ENCODE results near the gene TPCN2. TPM values are rescaled to one million over a fixed set of nuclear protein-coding genes. Genes with fewer than 3 reads are reported as not detected.

TPCN2 gene
- total RNA-seq, 1 donor from 2014 or later = 6.2 TPM

DNA sequence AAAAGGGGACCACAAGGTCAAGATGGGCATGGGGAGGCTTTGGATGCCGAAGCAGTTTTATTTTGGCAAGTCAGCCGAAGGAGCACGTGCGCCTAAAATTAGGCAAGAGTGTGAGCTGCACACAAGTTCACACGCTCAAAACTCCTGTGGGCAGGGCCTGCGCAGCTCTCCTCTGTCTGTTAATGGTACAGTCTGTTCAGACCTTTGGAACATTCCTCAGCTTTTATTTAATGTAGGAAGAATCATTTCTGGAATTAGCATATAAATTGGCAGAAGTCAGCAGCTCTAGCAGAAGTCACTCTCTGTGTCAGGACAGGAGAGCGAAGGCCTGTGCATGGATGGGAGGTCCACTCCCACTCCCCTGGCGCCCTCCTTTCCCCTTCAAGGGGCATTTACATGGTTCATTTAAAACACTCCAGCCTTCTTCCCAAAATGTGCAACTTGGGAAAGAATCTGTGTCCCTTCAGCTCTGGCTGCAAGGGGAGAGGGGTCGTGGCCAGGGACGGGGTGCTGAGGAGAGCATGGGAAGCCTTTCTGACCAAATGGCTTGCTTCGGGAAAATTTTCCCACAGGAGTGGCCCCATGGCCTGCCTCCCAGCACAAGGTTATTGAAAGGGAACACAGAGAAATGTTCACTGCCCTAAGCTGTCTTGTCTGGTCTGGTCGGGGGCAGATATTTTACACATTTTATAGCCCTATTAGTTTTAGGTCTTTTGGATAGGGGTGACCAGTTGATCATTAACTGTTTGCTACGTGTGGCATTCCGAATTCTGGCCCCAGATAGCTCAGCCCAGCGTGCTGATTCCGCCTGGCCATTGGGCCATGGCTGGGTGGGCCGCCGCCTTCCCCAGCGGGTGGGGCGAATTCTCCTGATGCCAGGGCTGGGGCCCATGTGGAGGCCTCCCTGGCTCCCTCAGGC, 63.2 kb downstream of the TPCN2 start:
- DNase-seq (ENCODE audit: low read depth in 2 of 2) = no peak

DNA sequence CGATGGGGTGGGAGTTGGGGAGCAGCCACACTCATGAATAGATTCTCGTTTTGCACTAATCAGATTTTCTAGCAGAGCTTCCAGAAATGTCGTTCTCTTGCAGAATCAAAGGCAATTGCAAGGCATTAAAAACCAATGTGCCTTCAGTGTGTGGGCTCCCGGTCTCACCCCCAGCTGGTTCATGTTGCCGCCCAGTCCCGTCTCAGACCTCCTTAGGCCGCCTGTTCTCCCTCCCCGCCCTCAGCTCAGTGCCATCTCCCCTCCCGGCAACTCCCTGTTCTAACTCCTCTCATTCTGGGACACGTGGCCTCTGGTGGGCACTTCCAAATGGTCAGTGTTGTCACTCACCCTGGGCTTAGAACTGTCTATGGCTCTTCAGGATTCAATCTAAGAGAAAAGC, 64.5 kb downstream of the TPCN2 start:
- DNase-seq (ENCODE audit: low read depth in 2 of 2) = no peak

DNA sequence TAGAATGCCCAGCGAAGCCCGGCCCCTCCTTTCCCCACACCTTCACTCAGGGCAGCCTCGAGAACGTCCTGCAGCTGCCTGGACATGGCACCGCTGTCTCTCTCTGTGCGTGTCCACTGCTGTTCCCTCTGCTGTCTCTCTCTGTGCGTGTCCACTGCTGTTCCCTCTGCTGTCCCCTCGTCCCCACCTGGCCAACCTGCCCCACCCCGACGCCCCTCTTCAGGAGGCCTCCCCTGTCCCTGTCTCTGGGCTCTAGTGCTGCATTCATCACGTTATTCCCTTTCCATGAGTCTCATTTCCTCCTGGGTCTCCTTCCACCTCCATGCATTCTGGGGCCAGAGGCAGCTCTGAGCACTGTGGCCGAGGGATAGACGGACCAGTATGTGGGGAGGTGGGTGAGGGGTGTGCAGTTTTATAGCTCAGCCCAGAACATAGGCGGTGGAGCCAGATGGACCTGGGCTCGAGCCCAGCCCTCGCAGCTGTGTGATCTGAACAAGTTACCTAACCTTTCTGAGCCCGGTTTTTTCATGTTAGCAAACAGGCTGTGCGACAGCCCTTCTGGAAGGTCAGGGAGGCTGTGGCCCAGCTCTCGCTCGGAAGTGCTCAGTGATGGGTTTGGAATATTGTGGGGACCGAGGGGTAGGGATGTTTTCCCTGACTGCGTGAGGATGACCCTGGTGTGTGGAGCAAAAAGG, 65.1 kb downstream of the TPCN2 start:
- DNase-seq (ENCODE audit: low read depth in 2 of 2) = no peak

DNA sequence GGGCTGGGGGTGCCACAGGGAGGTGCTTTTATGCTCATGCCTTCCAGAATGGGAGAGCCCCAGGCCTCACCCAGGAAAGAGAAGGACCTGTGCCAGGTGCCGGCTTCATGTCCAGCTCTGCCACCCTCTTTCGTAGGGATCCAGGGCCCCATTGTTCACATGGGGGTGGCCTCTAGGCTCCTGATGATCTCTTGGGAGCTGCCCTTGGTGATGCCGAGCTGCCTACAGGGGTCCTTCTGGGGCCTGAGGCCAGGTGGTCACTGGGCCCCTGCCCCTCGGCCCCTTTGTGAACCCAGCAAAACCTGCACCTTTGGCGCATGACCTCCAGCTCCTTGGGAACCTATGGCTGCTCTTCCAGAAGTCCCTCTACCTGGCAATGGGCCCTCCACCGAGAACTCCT, 65.6 kb downstream of the TPCN2 start:
- DNase-seq (ENCODE audit: low read depth in 2 of 2) = no peak

DNA sequence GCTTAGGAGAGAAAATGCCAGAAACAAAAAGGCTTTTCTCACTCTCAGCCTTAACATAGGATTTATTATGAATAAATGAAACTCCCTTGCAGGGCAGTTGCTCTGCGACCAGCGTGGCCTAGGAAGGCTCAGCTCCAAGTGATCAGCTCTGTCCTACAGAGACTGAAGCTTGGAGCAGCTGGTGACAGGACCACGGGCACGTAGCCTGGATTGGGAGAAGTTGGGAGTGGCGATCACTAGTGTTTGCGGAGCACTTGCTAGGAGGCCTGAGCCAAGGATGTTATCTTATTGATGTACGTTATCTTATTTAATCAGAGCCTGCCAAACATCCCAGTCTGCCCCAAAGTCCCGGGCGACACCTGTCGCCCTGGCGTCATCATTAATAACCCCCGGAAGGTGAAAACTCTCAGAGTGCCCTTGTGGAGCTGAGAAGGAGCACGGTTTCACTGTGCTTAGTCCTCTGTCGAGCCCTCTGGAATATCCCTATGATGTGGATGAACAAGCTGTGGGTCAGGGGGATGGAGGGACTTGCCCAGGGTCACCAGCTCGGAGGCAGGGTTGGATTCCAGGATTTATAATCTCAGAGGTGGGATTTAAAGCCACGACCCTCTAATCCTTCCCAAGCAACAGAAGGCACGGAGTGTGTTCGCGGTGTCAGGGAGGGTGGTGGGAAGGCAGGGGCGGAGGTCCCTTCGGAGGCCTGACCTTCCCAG, 66.2 kb downstream of the TPCN2 start:
- no peak for DNase-seq (ENCODE audit: low read depth in 2 of 2)

DNA sequence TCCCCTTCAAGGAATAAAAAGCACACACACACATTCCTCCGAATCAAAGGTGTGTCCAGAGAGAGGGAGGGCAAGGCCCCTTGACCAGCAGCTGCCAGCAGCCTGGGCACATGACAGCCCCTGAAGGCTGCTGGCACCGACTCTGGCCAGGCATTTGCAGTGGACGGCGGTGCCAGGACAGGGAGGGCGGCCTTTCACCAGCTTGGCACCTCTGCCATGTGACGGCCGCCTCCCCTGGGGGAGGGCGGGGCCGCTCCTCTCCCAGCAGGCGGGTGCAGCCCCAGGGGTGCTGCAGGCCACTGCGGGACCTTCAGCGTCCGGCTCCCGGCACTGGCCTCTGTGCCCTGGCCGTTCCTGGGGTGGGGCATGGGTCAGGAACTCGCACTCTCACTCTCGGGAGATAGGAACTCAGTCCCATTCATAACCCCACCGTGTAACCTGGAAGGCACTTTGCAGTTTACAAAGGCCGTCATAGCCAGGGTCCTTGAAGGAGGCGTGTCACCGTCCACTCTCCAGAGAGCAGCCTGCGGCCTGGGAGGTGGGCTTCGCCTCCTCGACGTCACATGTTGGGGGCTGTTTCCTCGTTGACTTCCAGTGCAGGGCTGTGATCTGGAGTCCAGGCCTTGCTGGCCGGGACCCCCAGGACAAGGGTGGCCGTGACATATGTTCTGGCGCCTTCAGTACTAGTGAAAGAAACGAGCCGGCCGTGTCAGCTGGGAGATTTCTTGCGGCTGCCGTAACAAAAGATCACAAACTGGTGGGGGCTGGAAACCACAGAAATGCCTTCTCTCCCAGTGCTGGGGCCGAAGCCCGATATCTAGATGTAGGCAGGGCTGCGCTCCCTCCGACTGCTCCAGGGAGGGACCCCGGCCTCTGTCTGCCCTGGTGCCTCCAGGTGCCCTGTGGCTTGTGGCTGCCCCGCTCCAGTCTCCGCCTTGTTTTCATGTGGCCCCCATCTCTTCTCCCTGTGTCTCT, 67.1 kb downstream of the TPCN2 start:
- no peak for DNase-seq (ENCODE audit: low read depth in 2 of 2)

DNA sequence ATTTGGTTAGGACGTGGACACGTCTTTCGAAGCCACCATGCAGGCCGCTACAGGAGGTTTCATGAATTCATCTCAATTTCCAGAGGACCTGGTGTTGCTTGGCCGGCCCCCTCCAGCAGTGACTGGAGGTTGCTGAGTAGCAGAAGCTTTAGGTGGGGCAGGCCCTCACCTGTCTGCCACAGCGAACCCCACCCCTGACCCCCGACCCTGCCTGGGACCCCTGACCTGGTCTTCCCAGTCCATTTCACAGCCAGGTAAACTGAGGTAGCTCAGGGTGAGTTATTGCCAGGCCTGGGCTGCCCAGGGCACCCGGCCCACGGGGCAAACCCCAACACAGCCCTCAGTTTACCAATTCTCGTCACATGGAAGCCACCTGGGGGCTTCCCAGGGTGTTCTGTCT, 67.9 kb downstream of the TPCN2 start:
- DNase-seq (ENCODE audit: low read depth in 2 of 2) = no peak

DNA sequence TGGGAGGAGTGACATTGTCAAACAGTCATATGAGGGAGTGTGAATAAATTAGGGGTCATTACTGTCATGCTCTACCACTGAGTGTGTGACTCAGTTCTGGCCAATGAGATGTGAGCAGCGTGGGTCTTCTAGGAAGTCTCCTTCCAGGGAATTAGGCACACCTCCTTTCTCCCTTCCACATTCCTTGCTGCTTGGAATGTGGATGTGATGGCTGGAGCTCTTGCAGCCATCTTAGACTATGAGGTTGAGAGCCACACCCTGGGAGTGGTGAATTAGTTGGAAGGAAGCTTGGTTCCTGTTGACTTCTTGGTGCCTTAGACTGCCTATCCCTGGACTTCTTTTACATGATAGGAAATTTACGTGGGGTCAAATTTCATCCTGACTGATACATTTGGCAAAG, 70.5 kb downstream of the TPCN2 start:
- no peak for DNase-seq (ENCODE audit: low read depth in 2 of 2)

DNA sequence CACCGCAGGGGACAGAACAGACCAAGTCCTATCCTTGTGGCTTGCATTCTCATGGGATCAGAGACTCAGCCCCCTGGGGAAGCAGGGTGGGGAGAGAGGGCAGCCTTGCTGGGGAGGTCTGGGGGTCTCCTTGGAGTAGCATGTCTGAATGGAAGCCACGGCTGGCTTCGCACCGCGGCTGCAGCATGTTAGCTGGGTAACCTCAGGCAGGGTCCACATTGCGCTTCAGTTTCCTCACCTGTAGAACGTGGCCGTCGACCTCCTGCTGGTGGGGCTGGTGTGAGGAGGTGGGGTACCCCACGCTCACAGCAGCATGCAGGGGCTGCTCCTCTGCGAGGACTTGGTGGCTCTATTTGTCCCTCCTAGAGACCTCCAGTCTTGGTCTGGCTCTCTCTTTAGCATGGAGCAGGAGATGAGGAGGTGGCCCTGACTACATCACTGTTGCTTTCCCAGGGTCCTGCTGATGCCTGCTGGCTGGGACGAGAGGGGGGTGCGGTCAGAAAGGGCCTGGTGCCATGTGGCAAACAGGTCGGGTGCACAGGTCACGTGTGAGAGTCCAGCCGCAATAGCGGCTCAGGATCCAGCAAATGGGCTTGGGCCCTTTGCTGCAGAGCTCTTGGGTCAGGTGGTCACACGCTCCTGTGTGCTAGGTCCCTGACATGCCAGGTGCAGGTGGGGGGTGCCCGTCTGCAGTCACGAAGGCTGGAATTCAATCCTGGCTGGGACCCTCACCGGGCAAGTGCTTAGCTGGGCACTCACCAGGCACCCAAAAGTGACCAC, 71.6 kb downstream of the TPCN2 start:
- no peak for DNase-seq (ENCODE audit: low read depth in 2 of 2)

DNA sequence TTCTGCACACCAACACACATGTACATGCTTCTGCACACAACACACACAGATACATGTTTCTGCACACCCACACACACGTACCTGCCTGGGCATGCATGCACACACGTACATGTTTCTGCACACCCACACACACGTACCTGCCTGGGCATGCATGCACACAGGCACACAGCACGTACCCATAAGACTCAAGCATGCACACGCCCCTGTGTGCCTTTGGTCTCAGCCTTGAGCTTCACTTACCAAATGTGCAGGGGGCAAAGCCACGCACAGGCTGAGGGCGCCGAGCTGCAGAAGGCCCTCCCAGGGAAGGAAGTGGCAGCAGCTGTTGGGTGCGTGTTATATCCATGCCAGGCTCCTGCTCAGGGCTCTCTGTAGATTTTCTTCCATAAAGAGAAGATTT, 72.3 kb downstream of the TPCN2 start:
- no peak for DNase-seq (ENCODE audit: low read depth in 2 of 2)

DNA sequence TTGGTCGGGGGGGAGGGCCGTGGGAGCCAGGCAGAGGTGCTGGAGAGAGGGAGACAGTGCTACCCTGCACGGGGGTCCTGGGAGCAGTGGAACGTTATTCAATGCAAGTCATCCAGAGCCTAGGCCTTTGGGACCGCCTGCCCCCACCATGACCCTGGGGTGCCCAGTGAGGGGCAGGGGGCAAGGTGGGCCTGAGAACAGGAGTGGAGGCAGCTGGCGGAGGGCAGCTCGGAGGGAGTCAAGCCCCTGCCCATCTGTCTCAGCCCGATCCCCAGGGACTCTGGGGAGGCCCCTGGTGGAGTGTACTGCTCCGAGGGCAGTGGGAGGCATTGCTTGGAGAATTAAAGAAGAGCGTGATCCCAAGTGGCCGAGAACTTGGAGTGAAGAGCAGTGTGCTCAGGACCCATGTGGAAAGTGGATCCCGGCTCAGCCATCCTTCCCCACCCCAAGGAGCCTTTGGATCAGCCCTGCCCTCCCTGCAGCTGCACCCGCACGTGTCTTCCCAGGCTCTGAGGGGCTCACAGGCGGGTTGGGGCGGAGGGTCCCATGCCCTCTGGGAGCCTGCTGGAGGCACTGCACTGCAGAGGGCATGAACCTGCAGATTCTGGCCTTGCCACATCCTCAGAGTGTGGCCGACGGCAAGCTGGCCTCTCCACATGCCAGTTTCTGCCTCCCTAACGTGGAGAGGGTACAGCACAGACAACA, 73.0 kb downstream of the TPCN2 start:
- DNase-seq (ENCODE audit: low read depth in 2 of 2) = no peak

DNA sequence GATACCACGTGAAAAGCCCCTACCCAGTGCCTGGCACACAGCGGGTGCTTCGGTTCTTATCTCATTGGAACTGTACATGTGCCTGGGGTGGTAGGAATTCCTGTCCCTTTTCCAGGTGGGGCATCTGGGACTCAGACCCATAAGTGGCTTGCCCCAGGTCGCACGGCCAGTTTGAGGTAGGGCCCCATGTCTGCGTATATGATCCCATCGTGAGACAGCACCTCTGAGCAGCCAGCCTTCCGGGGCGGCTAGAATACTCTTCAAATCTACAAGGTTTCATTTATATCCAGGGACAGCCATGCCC, 73.5 kb downstream of the TPCN2 start:
- DNase-seq (ENCODE audit: low read depth in 2 of 2) = no peak

DNA sequence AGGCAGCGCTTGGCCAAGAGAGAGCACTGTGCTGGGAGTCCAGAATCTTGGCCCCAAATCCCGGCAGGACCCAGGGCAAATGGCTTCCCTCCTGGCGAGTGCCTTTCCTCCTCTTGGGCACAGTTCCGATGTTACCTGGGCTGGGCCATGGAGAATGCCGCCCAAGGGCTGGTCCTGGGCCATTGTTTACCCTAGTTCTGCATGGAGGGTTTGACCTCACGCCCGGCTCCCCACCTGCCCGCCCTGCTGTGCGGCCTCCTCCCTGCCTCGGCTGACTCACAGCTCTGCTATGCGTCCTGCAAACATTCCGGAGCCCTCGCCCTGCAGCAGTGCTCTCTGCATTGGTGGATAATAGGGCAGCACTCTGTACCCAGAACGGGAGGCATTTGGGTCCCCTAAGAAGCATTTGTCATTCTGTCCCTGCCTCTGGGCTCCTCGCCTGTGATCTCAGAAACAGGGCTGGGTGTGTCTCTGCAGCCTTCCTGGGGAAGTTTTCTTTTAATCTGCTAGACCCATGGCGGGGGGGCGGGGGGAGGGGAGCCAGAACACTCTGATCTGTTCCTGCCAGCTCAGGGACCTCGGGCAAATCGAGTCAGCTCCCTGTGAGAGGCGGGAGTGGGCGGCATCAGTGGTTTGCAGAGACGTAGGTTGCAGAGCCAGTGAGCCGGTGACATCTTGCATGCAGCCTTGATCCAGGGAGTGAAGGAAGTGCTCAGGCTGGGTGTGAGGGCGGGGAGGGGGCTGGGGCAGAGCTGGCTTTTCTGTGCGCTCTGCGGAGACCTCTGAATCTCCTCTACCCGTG, 74.1 kb downstream of the TPCN2 start:
- peak; percentile 59 to 73 for DNase-seq (ENCODE audit: low read depth in 2 of 2)

DNA sequence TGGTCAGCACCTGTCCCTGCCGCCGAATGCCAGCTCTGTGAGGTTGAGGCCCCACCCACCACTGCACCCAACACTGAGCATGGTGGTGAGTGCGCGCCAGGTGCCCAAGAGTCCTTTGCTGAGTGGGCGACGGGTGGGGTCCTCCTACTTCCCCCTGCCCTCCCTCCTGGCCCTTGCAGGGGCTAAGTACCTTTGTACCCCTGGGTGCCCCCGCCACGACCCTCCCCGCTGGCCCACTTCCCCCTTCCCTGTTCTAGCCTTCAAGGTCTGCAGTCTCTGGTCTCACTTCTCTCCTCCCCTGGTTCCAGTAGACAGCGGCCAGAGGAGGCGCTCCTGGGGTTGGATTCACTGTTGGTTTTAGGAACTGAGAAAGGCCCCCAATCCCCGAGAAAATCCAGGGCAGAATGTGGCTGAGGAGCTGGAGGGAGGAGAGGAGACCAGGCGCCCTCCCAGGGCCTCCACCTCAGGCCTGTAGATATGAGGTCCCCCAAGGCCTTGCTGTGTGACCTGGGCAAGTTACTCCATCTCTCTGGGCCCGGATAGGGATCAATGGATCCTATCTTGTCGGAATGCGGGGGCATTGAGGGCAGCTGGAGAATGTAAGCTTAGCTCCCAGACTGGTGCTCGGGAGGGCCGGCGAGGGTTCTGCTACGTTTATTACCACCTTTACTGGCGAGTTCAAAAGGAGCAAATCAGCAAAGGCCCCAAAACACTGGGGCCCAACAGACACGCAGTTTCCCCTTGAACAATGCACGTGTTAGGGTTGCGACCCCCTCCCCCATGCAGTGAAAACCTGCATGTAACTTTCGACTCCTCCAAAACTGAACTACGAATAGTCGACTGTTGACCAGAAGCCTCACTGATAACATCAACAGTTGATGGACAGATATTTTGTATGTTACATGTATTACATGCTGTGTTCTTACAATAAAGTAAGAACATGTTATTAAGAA, 75.1 kb downstream of the TPCN2 start:
- no peak for DNase-seq (ENCODE audit: low read depth in 2 of 2)

DNA sequence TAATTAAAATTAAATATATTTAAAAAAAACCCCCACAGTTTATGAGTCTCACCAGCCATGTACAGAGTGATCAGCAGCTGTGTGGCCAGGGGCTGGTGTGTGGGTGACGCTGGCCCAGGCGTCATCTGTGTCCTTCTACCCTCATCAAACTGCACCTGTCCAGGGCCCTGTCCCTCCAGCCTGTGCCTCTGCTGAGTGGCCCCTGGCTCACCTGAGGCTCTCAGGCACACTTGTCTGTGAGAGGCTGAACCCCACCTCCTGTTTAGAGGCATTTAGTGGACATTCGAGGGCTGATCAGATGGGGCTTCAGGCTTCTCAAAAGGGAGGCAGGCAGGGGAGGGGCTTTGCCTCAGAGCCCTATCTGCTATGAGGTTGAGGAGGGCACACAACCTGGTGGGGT, 77.1 kb downstream of the TPCN2 start:
- DNase-seq (ENCODE audit: low read depth in 2 of 2) = no peak

DNA sequence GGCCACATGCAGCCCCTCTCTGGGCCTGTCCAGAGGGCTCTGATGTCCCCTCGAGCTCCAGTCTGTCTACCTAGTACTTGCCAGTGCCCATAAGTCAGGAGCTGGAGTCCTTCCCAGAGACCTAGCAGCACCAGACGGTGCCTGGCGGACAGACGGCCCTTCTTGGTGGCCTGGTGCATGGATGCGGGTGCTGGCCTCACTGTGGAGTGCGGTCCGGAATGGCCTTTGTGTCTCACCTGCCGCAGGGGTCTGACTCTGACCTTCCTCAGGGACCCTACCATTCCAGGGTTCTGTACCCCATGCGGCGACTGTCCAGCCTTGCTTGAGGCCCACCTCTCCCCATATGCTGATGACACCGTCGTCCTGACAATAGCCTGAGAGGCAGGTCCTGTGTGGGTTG, 77.6 kb downstream of the TPCN2 start:
- no peak for DNase-seq (ENCODE audit: low read depth in 2 of 2)

DNA sequence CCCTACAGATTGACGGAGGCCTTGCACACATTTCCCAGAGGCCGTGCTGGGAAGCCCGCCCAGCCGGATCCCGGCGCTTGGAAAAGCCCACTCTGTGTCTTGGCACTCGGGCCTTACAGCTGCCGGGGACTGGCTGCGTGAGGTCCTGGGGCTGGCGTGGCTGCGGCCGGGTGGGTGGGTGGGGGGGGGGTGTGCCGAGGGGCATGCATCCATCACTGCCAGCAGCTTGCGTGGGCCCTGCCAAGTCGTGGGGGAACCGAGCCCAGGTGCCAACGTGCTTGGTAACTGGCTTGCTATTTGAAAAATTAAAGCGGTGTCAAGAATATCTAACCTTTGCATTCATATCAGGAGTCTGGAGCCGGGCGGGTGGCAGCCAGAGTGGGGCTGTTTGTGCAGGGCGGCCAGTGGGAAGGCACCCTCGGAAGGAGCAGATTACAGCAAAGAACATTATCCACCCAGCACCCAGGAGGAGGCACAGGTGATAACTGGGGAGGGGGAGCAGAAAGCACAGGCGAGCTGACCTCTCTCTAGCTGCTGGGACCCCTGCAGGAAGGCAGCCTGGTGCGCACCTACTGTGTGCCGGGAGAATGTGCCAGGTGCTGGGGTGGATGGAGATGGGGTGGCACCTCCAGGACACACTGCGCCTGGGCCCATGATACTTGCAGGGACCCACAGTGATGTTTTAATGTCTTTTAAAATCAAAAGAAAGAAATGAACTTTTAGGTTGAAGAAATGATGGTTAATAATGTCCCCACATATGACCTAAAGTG, 78.5 kb downstream of the TPCN2 start:
- no peak for DNase-seq (ENCODE audit: low read depth in 2 of 2)

All from lung microvascular endothelial cell (primary cell).